Stimulated activated CD8-positive, alpha-beta memory T cell treated with anti-CD3 and anti-CD28 coated beads, Interleukin-7, amount 100 ng/mL, for 4 hours (primary cell): ENCODE data around the gene NPB.

Experiments
- DNase-seq, 2 donors: peaks; one replicate each; pipeline ENCODE4 v3.0.0-alpha.2; 2020; ENCODE audit warnings: low read depth in 2 of 2

Gene NPB

DNA sequence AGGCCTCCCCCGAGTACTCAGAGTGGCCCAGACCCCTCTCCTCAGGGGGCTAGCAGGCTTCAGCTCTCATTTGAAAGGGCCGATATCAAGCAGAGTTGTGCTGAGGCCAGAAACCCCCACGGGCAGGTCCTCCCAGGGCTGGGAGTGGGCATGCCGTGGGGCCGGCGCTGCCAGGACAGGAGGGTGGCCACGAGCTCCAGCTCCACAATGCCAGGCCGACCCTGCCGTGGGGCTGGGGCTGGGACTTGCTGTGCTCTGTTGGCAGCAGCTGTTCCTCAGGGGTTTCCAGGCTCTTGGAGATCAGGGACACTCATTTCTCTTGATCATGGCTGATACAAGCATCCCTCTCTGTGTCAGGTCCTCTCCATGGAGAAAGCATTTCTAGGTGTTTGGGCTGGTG, 3.2 kb upstream of the NPB start:
- no peak for DNase-seq

- DNase-seq = no peak
These were observed 2.4 kb upstream of the NPB start for GRCh38 chr17:81899514-81900166.

- DNase-seq = no peak
These were observed 1.7 kb upstream of the NPB start for GRCh38 chr17:81900181-81900820.

DNA sequence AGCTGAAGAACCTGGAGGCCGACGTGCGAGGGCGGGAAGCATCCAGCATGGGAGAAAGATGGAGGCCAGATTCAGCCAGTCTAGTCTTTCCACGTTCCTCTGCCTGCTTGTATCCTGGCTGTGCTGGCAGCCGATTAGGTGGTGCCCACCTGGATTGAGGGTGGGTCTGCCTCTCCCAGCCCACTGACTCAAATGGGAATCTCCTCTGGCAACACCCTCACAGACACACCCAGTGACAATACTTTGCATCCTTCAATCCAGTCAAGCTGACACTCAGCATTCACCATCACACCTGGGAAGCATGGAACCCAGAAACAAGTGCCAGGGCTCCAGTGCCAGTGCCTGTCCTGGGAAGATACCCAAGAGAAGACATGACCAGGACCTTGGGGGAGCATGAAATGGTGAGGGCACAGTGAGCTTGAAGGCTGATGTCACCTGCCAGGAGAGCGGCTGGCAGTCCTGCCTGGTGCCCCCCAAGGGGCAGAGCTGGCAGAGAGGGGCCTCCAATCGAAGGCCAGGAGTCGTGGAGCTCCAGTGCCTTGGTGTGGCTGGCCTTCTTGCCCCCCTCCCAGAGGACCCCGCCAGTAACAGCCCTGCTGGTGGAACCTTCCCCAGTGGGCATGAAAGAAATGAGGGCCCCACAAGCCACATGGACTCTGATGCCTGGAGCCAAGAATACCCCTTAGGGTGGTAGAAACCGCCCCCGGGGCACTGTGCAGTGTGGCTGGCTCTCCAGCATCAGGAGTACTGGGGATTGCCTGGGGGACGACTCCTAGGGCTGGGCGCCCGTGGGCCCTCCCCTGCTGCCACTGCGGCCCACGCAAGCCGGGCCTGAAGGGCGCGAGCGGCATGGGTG, 643 bp upstream of the NPB start:
- DNase-seq = no peak

- DNase-seq = no peak
These were observed 796 bp downstream of the NPB start for GRCh38 chr17:81902653-81903414.

GRCh38 chr17:81903415-81903831, 1.4 kb downstream of the NPB start:
- no peak for DNase-seq

- no peak for DNase-seq
These were observed 2.0 kb downstream of the NPB start for GRCh38 chr17:81903896-81904599.

DNA sequence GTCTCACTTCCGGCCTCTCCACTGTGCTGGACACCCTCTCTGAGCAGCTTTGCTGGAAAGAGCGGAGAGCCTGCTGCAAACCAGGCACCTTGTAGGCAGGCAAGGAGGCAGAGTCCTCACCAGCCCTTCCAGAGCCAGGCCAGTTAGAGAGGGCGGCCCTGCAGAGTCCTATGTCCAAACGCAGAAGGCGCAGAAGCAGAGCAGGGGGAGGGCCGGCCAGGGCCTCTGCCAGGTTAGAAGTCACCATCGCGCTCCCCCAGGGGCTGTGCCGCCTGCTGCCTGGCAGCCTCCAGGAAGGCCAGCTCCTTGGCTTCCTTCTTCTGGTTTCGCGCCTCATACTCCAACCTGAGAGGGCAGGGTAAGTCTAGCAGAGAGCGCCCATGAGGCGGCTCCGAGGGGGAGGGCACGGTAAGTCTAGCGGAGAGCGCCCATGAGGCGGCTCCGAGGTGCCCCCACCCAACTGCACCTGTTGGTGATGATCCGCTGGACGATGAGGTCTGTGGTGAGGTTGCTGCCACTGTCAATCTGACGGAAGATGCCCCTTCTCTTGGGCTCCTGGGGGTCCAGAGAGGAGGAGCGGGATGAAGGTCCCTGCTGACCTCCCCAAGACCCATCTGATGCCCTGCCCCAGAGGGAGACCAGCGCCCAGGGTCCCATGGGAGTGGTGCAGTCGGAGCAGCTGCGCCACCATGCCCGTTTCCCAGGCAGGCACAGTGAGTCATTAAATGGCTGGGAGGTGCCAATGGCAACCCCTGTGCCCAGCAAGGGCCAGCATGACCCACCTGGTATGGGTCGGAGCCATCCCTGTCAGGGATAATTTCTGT, 2.8 kb downstream of the NPB start:
- DNase-seq = no peak

GRCh38 chr17:81905424-81905875, 3.4 kb downstream of the NPB start:
- DNase-seq = no peak

GRCh38 chr17:81905993-81906392, 4.0 kb downstream of the NPB start:
- DNase-seq = no peak

GRCh38 chr17:81906476-81907218, 4.6 kb downstream of the NPB start:
- no peak for DNase-seq

GRCh38 chr17:81907219-81908145, 5.4 kb downstream of the NPB start:
- no peak for DNase-seq

GRCh38 chr17:81908793-81909192, 6.8 kb downstream of the NPB start:
- DNase-seq = no peak

GRCh38 chr17:81909231-81909630, 7.2 kb downstream of the NPB start:
- DNase-seq = no peak

DNA sequence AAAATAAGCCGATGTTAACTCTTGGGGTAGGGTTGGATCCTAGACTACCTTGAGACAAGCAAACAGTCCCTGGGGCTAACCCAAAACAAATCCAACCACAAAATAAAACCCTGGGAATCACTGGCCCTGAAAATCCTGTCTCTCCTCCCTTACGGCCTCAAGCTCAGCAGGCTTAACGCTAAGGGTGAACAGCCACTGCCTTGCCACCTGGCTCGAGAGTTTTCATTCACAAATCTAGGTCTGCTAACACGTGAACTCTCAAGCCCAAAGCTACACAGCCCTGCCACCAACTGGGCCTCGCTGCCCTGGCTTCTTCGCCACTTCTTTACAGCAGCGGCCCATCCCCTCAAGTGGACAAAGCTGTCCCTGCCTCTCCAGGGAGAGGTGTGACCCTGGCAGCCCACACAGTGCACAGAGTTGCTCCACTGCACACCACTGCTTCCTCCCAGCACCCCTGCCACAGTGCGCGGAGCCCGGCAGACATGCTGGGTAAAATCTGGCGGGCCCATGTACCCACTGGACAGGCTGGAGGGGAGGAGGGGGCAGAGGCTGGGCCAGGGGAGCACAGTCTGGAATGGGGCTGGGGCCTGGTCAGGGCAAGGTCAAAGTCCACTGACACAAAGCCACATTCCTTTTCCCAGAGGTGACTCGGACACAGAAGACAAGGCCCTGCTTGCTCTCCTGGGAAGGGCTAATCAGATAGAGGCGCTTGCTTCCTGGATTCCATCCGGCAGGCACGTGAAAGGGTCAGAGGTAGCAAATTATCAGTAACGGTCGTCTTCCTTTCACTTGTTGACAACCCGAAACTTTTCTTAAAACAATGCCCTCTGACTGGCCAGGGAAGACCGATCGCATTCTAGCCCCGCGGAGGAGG, 8.2 kb downstream of the NPB start:
- no peak for DNase-seq

- DNase-seq = no peak
These were observed 8.8 kb downstream of the NPB start for GRCh38 chr17:81910840-81911276.

DNA sequence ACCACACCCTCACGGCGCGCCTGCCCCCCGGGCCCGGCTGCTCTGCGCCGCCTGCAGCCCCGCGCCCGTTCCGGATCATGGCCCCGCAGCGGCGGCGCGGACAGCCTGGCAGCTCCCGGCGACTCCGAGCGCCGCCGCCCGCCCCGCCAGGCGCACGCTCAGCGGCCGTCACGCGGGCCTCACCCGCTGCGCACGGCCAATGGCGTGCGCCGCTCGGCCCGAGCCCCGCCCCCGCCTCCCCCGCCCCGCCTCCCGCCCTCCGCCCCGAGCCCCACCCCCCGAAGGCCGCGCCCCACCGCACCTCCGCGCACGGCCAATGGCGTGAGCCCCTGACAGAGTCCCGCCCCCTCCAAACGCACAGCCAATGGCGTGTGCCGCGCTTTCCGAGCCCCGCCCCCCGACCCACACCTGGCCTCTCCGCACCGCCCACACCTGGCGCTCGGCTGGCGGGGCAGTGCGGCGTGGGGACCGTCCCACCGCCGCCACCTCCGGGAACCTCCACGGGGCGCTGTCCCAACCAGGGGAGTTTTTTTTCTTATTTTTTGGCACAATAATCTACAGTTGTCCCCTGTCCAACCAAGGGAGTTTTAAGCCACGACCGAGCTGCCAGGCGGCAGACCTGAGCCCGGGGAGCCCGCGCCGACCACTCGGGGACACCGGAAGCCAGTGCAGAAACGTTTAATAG, 9.4 kb downstream of the NPB start, which contains the start of gene PCYT2:
Gene PCYT2 (minus strand): TSS at position 123 of the 685 bp plus-strand sequence. CDS start 44 bp downstream, at position 79.
- peak; percentile 88 to 90 for DNase-seq
